GM21390 (cell line): ENCODE results near the gene ADGB.
"Not testable (repeated sequence)": the region's sequence is repeated elsewhere in the genome, so short reads cannot be mapped to it uniquely, and the experiment has no call there.

Source experiments
- ATAC-seq: cut with Tn5 transposase; IDR thresholded peaks from one replicate; pipeline ENCODE4 v1.9.1; 2021; ENCODE audit not compliant: unreplicated experiment

The ADGB gene

DNA sequence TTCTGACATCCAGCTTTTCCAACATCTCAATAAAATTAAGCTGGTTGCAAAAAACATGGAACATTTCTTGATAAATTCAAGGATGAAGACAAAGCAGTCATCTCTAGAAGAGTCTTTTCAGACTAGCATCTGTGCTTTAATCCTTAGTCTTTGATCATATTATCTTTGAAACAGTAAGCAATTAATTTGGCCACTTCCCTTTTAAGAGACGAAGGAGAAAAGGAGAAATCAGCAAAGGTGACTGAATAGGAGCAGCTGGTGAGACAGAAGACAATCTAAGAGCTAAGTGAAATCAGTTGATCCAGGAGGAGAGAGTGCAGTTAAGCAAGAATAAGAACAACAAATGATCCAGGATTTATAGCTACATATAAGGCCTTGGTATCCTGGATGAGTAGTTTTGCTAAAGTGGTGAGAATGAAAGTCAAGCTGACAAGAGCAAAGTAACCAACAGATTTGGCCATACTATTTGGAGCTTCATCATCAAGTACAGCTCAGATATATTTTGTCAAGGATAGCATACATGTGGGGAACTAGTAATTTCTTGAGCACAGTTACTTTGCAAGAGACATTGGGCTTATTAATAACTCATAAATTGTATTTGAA is 215.5 kb downstream of the ADGB start:
- ATAC-seq, result no peak

GRCh38 chr6:146815511-146816462 is 217.0 kb downstream of the ADGB start:
- ATAC-seq, result not testable (repeated sequence)

GRCh38 chr6:146819596-146820320 is 221.0 kb downstream of the ADGB start:
- no peak for ATAC-seq

DNA sequence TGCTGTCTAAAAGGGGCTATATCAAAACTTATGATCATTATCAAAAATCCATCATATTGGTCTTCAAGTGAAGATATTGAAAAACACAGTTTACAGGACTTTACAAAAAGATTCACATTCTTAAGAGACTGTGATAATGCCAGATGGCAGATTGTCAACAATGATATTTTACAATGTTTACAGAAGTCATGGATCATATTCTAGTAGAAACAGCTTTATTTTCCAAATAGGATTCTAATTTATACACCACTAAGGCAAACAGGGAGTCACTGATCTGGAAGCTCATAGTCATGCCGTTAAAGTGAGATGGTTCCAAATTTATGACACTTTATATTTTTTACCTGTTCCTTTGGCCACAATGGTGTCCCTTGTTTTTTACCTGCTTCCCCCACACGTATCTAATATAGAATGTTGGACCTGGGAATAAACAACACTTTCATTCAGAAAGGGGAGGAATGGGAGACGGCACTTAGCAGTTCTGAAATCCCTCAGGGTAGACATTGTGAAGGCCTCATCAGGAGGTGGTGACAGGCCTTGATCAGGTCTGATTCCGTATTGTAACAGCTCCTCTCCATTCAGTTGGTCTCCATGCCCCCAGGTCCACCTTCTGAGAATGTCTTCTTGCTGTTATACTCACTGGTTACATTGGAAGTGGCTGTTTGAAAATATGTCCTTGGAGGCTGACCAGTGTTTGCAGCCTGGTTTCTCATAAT is 228.6 kb downstream of the ADGB start:
- no peak for ATAC-seq

GRCh38 chr6:146829792-146830565 is 231.2 kb downstream of the ADGB start:
- ATAC-seq, result no peak

GRCh38 chr6:146833157-146833556 is 234.4 kb downstream of the ADGB start:
- no peak for ATAC-seq

GRCh38 chr6:146840216-146840615 is 241.4 kb downstream of the ADGB start:
- no peak for ATAC-seq

GRCh38 chr6:146840641-146841040 is 241.9 kb downstream of the ADGB start:
- ATAC-seq, result no peak

- ATAC-seq, result no peak
These were observed 248.7 kb downstream of the ADGB start for GRCh38 chr6:146847426-146847825.

GRCh38 chr6:146850238-146850896 is 251.6 kb downstream of the ADGB start:
- no peak for ATAC-seq

- no peak for ATAC-seq
These were observed 252.2 kb downstream of the ADGB start for GRCh38 chr6:146850981-146851380.

GRCh38 chr6:146851837-146852236 is 253.1 kb downstream of the ADGB start:
- ATAC-seq, result no peak

DNA sequence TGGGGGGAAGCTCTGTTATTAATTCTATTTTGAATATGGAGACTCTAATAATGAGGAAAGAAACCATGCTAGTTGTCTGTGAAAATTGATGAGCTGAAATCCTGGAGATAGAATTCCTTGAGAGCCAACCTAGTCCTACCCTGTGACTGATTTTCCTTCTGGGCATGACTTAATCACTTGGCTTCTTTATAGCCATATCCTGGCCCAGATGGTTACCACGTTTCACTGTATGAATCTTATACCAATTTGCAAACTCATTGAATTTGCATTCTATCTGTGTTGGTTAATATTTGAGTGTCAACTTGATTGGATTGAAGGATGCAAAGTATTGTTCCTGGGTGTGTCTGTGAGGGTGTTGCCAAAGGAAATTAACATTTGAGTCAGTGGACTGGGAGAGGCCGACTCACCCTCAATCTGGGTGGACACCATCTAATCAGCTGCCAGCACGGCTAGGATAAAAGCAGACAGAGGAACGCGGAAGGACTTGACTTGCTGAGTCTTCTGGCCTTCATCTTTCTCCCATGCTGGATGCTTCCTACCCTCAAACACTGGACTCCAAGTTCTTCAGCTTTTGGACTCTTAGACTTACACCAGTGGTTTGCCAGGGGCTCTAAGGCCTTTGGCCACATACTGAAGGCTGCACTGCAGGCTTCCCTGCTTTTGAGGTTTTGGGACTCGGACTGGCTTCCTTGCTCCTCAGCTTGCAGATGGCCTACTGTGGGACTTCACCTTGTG is 255.9 kb downstream of the ADGB start:
- not testable (repeated sequence) for ATAC-seq

DNA sequence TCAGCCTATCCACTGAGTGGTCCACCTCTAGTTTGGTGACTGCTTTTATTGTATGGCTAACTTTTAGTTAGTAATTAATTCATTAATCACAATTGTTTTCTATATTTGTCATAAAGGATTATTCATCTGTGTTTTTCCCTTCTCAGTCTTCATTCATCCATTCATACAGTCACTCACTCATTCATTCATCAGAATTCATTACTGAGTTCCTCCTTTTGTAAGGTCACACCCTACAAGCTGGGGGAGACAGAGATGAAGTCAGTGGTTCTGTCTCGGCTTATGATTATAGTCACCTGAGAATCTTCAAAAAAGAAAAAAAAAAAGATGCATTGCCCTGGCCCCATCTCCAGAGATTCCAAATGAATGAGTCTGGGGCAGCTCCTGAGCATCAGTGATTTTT is 257.1 kb downstream of the ADGB start:
- ATAC-seq, result no peak

GRCh38 chr6:146856296-146856695 is 257.5 kb downstream of the ADGB start:
- ATAC-seq, result peak; percentile 38

DNA sequence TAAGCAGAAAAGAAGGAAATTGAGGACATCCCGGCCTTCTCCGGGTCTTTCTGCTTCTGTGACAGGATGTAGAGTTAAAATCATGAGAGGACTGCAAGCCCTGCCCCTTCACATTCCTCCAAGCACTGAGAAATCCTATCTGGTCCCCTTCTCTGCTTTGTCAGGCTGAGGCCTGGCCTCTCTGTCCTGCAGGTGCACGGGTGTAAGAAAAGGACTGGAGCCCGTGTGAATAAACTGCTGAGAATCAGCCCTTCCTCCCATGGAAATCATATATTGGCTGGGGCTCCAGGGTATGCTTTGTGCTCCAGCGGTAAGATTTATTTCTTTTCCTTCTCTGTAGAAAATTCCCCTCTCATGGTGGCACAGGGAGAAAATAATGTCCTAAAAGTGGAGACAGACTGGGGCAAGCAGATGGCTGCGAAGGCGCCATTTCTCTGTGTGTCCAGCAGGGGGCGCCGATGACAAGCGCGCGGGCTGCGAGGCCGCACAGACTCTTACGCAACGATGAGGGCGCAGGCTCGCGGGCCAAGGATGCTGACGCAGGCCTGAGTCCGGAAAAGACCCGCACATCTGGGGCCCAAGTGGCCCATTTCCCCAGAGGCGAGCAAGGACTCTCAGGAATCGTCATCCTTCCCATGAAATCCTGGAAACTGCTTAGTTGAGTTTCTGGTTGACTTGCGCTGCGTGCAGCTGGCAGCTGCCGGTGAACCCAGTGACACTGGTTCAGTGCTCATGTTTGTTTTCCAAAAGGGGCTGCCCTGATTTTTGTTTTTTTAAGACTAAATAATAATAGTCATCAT is 258.6 kb downstream of the ADGB start:
- ATAC-seq, result peak; percentile 97

DNA sequence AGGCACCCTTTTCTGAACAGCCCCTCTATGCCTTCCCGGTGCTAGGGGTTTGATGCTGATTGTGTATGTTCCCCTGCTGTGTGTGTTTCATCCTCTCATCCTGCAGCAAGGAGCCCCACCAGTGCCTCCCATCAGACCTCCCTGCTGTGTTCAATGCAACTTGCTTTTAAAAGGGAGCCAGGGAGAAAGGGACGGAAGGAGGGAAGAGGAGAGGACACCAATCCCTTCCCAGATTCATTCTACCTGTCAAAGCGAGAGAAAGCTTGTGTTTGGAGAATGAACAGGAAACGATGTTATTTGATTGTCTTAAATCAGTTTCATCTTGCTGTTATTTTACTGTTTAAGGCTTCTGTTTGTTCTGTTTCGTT is 259.2 kb downstream of the ADGB start:
- ATAC-seq, result peak; percentile 16

GRCh38 chr6:146859206-146859605 is 260.4 kb downstream of the ADGB start:
- no peak for ATAC-seq
